Liver (tissue), 9 donors: Measurements from ENCODE around the gene KRT86. TPM values are rescaled to one million over a fixed set of nuclear protein-coding genes. Genes with fewer than 3 reads are reported as not detected.

Experiments
- DNase-seq: peaks from one replicate; pipeline ENCODE4 v3.0.0-alpha.2; 2017; ENCODE audit warnings: low spot score
- H3K27ac ChIP-seq, 2 donors: one replicate each; pipeline ENCODE4 v1.7.0; 2013; ENCODE audit warnings: inconsistent platforms in 2 of 2, low read length in 2 of 2, control low read depth in 1 of 2, low read depth in 1 of 2, mild to moderate bottlenecking in 1 of 2
- H3K27me3 ChIP-seq, 4 donors: one replicate each; pipeline versions ENCODE4 v1.6.1 to v1.7.0; 2013; ENCODE audit warnings: low read length in 3 of 4, inconsistent platforms in 1 of 4, mild to moderate bottlenecking in 1 of 4, moderate library complexity in 1 of 4; ENCODE audit not compliant: control insufficient read depth in 4 of 4, insufficient read depth in 4 of 4
- H3K36me3 ChIP-seq, 4 donors: one replicate each; pipeline versions ENCODE4 v1.6.1 to v1.7.0; 2013; ENCODE audit warnings: low read length in 3 of 4, mild to moderate bottlenecking in 3 of 4, low read depth in 1 of 4, moderate library complexity in 1 of 4; ENCODE audit not compliant: control insufficient read depth in 4 of 4, insufficient read depth in 3 of 4
- H3K4me1 ChIP-seq, 4 donors: one replicate each; pipeline versions ENCODE4 v1.6.1 to v1.7.0; 2013; ENCODE audit warnings: low read length in 3 of 4, mild to moderate bottlenecking in 3 of 4, moderate library complexity in 1 of 4; ENCODE audit not compliant: control insufficient read depth in 4 of 4, insufficient read depth in 4 of 4
- H3K4me3 ChIP-seq, 3 donors: one replicate each; pipeline versions ENCODE4 v1.6.1 to v1.7.0; 2013; ENCODE audit warnings: low read length in 3 of 3, control low read depth in 1 of 3, low read depth in 1 of 3, mild to moderate bottlenecking in 1 of 3
- H3K9ac ChIP-seq, 2 donors: one replicate each; pipeline ENCODE4 v1.7.0; 2013; ENCODE audit warnings: low read length in 2 of 2, mild to moderate bottlenecking in 2 of 2, moderate library complexity in 2 of 2, control low read depth in 1 of 2, low read depth in 1 of 2
- H3K9me3 ChIP-seq, 4 donors: one replicate each; pipeline versions ENCODE4 v1.6.1 to v1.7.0; 2013; ENCODE audit warnings: low read length in 3 of 4; ENCODE audit not compliant: control insufficient read depth in 4 of 4
- EGR1 ChIP-seq, 2 donors: IDR thresholded peaks; 2 replicates each; pipeline ENCODE4 v1.6.1; 2016 to 2018; ENCODE audit warnings: antibody characterized with exemption in 2 of 2, low read depth in 2 of 2
- FOXA1 ChIP-seq: IDR thresholded peaks from 2 replicates; pipeline ENCODE4 v1.6.1; 2016; ENCODE audit warnings: antibody characterized with exemption
- FOXA2 ChIP-seq: IDR thresholded peaks from 2 replicates; pipeline ENCODE4 v1.6.1; 2016; ENCODE audit warnings: antibody characterized with exemption
- GABPA ChIP-seq, 2 donors: IDR thresholded peaks in 1 of 2; conservative IDR thresholded peaks in 1 of 2; 2 replicates each; pipeline ENCODE4 v1.6.1; 2016; ENCODE audit warnings: antibody characterized with exemption in 2 of 2, mild to moderate bottlenecking in 1 of 2, moderate library complexity in 1 of 2
- HNF4A ChIP-seq, 2 donors: conservative IDR thresholded peaks; 2 replicates each; pipeline ENCODE4 v1.6.1; 2016; ENCODE audit warnings: antibody characterized with exemption in 2 of 2, mild to moderate bottlenecking in 2 of 2
- HNF4G ChIP-seq: IDR thresholded peaks from 2 replicates; pipeline ENCODE4 v1.6.1; 2016; ENCODE audit warnings: antibody characterized with exemption
- JUND ChIP-seq, 2 donors: IDR thresholded peaks; 2 replicates each; pipeline ENCODE4 v1.6.1; 2016; ENCODE audit warnings: antibody characterized with exemption in 2 of 2
- NR2F2 ChIP-seq: IDR thresholded peaks from 2 replicates; pipeline ENCODE4 v1.6.1; 2016; ENCODE audit warnings: antibody characterized with exemption
- RAD21 ChIP-seq, 2 donors: IDR thresholded peaks; 2 replicates each; pipeline ENCODE4 v1.6.1; 2016; ENCODE audit warnings: antibody characterized with exemption in 2 of 2, mild to moderate bottlenecking in 2 of 2
- RXRA ChIP-seq, 2 donors: IDR thresholded peaks; 2 replicates each; pipeline ENCODE4 v1.6.1; 2017 to 2018; ENCODE audit warnings: antibody characterized with exemption in 2 of 2, mild to moderate bottlenecking in 1 of 2
- SP1 ChIP-seq: IDR thresholded peaks from 2 replicates; pipeline ENCODE4 v1.6.1; 2018; ENCODE audit warnings: antibody characterized with exemption, mild to moderate bottlenecking
- TAF1 ChIP-seq: conservative IDR thresholded peaks from 2 replicates; pipeline ENCODE4 v1.6.1; 2016; ENCODE audit warnings: antibody characterized with exemption, mild to moderate bottlenecking
- YY1 ChIP-seq: IDR thresholded peaks from 2 replicates; pipeline ENCODE4 v1.6.1; 2016; ENCODE audit warnings: antibody characterized with exemption, mild to moderate bottlenecking
- WGBS: extraction: QIAGEN DNeasy Blood & Tissue Kit; methylation state at CpG from one replicate; pipeline ENCODE4 v1.1.7; 2013; 5-methylcytosine and 5-hydroxymethylcytosine counted together
- polyA plus RNA-seq, 2 donors: library from polyadenylated mRNA; stranded (reverse) in 1 of 2; unstranded in 1 of 2; fragments of 200-250 nt in 1 of 2; fragments of >200 nt in 1 of 2; fragmentation: Nextera tagmentation in 1 of 2; extraction: Ambion mirVana in 1 of 2; gene quantifications; one replicate each; pipeline versions ENCODE4 v1.2.1 to v1.2.3, GENCODE V29; 2013 to 2015
- total RNA-seq, 2 donors: library from RNA; depleted of rRNA; stranded (reverse); fragments of >200 nt; gene quantifications; one replicate each; pipeline ENCODE4 v1.2.3, GENCODE V29; 2014
- TF ChIP-seq, protein P1 (sequence below): IDR thresholded peaks from 2 replicates; pipeline ENCODE4 v1.6.1; 2016; ENCODE audit warnings: antibody characterized with exemption
- TF ChIP-seq, protein P2 (sequence below): IDR thresholded peaks from 2 replicates; pipeline ENCODE4 v1.6.1; 2016; ENCODE audit warnings: antibody characterized with exemption
- TF ChIP-seq, protein P3 (sequence below): IDR thresholded peaks from 2 replicates; pipeline ENCODE4 v1.6.1; 2016; ENCODE audit warnings: antibody characterized with exemption
- TF ChIP-seq, protein P4 (sequence below): fragments of 150-350 bp; IDR thresholded peaks from 2 replicates; pipeline ENCODE4 v1.5.1; 2017; ENCODE audit warnings: improper control_type of control experiment, low read depth, low read length; ENCODE audit not compliant: missing input control
- TF ChIP-seq, protein P5 (sequence below): IDR thresholded peaks from 2 replicates; pipeline ENCODE4 v1.6.1; 2016; ENCODE audit warnings: antibody characterized with exemption, mild to moderate bottlenecking
- donor health status: healthy.
- donor health status: healthy.
- donor health status: healthy.
- donor health status: healthy.
- donor health status: healthy.

Gene KRT86
- total and polyA plus RNA-seq, 4 donors: 0.08 TPM; not detected in 3

DNA sequence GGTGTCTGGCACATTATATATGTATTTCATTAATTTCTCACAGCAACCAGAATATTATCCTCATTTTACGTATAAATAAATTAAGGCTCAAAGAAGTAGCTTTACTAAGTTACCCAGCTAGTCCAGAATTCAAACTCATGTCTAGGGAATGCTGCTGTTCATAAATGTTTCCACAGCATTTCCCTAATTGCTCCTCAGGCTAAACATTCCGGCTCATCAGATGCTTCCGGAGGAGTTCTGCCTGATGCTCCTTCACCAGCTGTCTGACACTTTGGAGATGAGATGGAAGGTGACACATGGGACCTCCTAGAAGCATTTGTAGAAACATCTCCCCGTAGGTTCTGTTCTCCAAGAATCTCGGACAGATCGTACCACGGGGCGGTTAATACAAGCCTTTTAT lies 80.7 kb downstream of the KRT86 start:
- Histone ChIP-seq H3K27me3 (no peaks in the 10 kb centered on the region), H3K9ac (no peak overlapping the region), H3K4me3 (no peak overlapping the region), H3K9me3 (no peaks in the 10 kb centered on the region), H3K36me3 (no peaks in the 10 kb centered on the region), H3K4me1 (peaks cover 0 to 13% (median 6%) of the 10 kb centered on the region in 4 donors), H3K27ac (no peak overlapping the region)
- WGBS: 90% methylated on average over 8 of the region's 8 CpGs
- no peak for DNase-seq
- TF ChIP-seq TAF1 (no peak), JUND (IDR thresholded peaks at IDR 0.05) (no peak), SP1 (no peak), FOXA1 (no peak), HNF4G (no peak), YY1 (no peak), NR2F2 (no peak), EGR1 (IDR thresholded peaks at IDR 0.05; ENCODE audit: low read depth in 2 of 2) (no peak), FOXA2 (no peak), GABPA (IDR thresholded peaks at IDR 0.05 in 1 of 2, conservative IDR thresholded peaks at IDR 0.05 in 1 of 2) (no peak), HNF4A (conservative IDR thresholded peaks at IDR 0.05) (no peak), RXRA (IDR thresholded peaks at IDR 0.05) (no peak), RAD21 (IDR thresholded peaks at IDR 0.05) (no peak)
- TF ChIP-seq, protein P1, sequence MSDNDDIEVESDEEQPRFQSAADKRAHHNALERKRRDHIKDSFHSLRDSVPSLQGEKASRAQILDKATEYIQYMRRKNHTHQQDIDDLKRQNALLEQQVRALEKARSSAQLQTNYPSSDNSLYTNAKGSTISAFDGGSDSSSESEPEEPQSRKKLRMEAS: no peak
- TF ChIP-seq, protein P2, sequence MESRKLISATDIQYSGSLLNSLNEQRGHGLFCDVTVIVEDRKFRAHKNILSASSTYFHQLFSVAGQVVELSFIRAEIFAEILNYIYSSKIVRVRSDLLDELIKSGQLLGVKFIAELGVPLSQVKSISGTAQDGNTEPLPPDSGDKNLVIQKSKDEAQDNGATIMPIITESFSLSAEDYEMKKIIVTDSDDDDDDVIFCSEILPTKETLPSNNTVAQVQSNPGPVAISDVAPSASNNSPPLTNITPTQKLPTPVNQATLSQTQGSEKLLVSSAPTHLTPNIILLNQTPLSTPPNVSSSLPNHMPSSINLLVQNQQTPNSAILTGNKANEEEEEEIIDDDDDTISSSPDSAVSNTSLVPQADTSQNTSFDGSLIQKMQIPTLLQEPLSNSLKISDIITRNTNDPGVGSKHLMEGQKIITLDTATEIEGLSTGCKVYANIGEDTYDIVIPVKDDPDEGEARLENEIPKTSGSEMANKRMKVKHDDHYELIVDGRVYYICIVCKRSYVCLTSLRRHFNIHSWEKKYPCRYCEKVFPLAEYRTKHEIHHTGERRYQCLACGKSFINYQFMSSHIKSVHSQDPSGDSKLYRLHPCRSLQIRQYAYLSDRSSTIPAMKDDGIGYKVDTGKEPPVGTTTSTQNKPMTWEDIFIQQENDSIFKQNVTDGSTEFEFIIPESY: no peak
- TF ChIP-seq, protein P3, sequence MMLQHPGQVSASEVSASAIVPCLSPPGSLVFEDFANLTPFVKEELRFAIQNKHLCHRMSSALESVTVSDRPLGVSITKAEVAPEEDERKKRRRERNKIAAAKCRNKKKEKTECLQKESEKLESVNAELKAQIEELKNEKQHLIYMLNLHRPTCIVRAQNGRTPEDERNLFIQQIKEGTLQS: no peak
- TF ChIP-seq, protein P4, sequence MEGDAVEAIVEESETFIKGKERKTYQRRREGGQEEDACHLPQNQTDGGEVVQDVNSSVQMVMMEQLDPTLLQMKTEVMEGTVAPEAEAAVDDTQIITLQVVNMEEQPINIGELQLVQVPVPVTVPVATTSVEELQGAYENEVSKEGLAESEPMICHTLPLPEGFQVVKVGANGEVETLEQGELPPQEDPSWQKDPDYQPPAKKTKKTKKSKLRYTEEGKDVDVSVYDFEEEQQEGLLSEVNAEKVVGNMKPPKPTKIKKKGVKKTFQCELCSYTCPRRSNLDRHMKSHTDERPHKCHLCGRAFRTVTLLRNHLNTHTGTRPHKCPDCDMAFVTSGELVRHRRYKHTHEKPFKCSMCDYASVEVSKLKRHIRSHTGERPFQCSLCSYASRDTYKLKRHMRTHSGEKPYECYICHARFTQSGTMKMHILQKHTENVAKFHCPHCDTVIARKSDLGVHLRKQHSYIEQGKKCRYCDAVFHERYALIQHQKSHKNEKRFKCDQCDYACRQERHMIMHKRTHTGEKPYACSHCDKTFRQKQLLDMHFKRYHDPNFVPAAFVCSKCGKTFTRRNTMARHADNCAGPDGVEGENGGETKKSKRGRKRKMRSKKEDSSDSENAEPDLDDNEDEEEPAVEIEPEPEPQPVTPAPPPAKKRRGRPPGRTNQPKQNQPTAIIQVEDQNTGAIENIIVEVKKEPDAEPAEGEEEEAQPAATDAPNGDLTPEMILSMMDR: no peak
- TF ChIP-seq, protein P5, sequence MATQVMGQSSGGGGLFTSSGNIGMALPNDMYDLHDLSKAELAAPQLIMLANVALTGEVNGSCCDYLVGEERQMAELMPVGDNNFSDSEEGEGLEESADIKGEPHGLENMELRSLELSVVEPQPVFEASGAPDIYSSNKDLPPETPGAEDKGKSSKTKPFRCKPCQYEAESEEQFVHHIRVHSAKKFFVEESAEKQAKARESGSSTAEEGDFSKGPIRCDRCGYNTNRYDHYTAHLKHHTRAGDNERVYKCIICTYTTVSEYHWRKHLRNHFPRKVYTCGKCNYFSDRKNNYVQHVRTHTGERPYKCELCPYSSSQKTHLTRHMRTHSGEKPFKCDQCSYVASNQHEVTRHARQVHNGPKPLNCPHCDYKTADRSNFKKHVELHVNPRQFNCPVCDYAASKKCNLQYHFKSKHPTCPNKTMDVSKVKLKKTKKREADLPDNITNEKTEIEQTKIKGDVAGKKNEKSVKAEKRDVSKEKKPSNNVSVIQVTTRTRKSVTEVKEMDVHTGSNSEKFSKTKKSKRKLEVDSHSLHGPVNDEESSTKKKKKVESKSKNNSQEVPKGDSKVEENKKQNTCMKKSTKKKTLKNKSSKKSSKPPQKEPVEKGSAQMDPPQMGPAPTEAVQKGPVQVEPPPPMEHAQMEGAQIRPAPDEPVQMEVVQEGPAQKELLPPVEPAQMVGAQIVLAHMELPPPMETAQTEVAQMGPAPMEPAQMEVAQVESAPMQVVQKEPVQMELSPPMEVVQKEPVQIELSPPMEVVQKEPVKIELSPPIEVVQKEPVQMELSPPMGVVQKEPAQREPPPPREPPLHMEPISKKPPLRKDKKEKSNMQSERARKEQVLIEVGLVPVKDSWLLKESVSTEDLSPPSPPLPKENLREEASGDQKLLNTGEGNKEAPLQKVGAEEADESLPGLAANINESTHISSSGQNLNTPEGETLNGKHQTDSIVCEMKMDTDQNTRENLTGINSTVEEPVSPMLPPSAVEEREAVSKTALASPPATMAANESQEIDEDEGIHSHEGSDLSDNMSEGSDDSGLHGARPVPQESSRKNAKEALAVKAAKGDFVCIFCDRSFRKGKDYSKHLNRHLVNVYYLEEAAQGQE: no peak
